Left ventricle myocardium superior (tissue), 1 donor: ENCODE data around the gene SLC19A2. TPM values are rescaled to one million over a fixed set of nuclear protein-coding genes. Genes with fewer than 3 reads are reported as not detected.

Source experiments
- ATAC-seq: fragments of 200-7000 bp; cut with Tn5 transposase; one replicate; pipeline ENCODE4 v1.9.1; 2020; ENCODE audit warnings: mild to moderate bottlenecking, moderate library complexity
- DNase-seq: peaks from one replicate; pipeline ENCODE4 v3.0.0-alpha.2; 2020
- intact Hi-C: fragments of 100-400 bp; cut with micrococcal nuclease; formaldehyde crosslinking; loops from one replicate; pipeline ENCODE4 v1.11.0; 2022
- total RNA-seq: library from RNA; stranded (reverse); fragmentation: NEBNext Ultra II Directional; extraction: Animal tissue kit (Norgen Biotek cat#: 25700); gene quantifications from one replicate; pipeline ENCODE4 v1.2.1, GENCODE V29; 2021
- donor health status: DM: no; HTN: yes; CAD: no; lungs with severe emphysema.

The SLC19A2 gene
- total RNA-seq, 1 donor from 2014 or later: 18.2 TPM

DNA sequence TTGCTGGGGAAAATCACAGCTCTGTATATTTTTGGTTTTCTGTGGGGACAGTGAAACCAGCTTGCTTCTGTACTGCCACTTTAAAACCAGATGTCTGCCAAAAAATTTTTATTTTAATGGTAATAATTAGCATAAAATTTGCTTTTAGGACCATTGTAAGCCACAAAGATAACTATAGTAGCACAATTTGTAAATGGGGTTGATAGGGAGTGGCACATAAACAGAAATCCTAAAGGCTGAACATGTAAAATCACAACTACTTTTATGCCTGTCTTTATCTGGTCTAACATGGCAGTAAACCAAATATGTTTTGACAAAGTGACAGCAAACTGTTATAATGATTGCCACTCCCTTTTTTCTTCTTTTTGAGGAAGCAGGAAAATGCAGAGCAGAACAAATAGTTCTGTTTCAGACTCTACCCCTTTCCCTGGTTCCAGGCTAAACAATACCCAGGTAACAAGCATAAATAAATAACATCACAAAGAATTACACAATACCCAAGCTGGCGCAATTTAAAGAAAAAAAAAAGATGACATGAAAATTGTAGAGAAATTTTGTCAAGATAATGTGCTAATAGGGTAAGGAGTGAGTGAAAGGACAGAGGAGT, 34.4 kb downstream of the SLC19A2 start:
- ATAC-seq: no peak
- intact Hi-C loops: no loop called here
- no peak for DNase-seq

DNA sequence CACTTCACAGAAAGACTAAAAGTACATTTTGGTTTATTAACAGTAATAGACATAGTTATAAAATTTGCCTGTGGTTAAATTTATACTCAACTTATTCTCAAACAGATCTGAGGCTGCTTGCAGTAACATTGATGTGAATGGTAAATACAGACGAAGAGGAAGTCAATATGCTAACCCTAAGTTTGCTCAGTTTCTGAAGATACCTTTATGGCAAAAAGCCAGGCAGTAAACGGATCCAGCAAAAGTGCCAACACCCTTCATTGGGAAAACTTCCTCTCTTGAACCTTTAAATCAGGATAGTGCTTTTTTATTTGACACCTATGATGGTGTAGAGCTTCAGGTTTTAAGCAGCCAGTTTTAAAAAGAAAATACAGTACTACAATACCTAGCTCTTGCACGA, 41.8 kb downstream of the SLC19A2 start:
- intact Hi-C loops: no loop called here
- DNase-seq (no peak), ATAC-seq (no peak)

DNA sequence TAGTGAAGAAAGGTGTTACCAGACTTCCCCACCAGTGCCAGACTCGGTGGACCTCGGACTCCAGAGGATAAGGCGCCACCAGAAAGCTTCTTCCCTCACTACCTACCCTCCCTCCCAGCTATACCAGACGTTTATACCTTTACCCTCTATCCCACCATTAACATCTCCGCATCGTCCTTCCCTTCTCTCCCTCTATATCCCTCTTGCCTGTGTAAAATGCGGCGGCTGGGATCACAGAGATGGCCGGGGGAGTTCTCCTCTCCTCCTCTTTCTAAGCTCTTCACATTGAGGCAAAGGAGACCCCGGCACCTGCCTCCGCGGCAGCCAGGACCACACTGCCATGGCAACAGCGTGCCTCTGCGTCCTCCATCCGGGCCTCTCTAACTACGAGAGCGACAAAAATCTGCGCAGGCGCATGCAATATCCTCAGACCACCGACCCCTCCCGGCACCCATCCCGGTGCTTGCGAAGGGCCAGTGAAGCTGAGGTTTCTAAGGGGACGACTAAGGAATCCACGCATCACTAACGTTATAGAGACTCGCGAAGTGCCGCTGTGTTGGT, 58.6 kb downstream of the SLC19A2 start, which contains the start of gene CCDC181:
Gene CCDC181 (minus strand): TSS at position 394 of the 561 bp plus-strand sequence. CDS start 2,547 bp downstream, outside the sequence.
- intact Hi-C loops: no loop called here
- peak; percentile 70 for DNase-seq
- peak; percentile 96 for ATAC-seq

DNA sequence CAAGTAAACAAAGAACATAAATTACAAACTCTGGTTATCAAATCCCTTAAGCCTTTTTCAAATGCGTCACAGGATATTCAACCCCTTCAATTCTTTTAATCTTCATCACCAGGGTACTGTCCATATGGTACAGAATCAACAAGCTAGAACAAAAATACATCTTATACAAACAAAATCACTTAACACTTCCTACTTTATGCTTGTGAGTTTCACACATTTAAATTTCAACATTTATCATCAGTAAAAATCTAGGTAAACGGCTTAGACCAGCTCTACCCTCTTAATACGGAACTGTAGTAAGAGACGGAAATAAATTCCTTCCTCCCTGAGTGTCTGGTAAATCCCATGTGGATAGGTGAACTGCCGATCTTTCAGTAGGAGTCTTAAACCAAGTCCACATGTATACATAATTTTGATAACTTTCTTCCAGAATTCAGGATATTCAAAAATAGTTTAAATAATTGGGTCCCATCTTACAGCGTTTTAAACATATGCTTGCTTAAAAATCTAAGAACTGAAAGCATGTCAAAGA, 59.5 kb downstream of the SLC19A2 start:
- intact Hi-C loops: no loop called here
- no peak for DNase-seq

DNA sequence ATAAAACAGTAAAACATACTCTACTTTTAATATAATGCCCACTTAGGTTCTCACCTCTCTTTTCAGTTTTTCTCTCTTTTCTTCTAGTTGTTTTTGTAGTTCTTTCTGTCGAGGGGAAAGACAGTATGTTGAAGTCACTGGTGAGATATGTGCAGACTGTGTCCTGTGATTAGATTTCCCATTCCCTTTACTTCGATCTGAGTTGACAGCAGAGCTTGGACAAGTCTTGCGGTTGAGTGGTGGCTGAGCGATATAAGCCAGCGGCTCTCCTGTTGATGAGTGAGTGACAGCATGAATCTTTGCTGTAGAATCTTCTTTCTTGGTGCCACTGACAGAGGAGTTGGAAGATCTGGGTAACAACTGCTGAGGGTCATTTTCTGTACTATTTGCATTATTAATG, 64.4 kb downstream of the SLC19A2 start:
- intact Hi-C loops: no loop called here
- ATAC-seq: no peak
- DNase-seq: no peak

More for the DNA sequence above, 59.5 kb downstream of the SLC19A2 start:
- ATAC-seq: no peak

DNA sequence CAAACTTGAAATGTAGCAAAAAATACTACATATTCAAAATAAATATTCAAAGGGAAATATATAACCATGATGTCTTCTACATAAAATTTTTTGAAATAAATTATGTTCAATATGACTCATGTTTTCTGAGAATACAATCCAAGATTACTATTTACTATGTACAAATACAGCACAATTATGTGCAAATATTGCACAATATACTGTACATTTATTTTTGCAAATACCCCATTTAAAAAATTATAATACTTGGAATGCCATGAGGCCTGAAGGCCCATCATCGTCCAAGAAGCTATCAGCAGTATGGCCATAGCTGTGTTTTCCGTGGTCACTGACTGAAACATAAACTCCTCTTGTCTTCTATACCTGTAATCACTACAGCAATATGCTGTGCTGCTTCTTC, 70.8 kb downstream of the SLC19A2 start:
- ATAC-seq: no peak

More for the DNA sequence above, 70.8 kb downstream of the SLC19A2 start:
- intact Hi-C loops: no loop called here
- DNase-seq: no peak

Other genes starting within 250 kb of the SLC19A2 start
- gene NME7, start 118.1 kb downstream of the SLC19A2 start, total RNA-seq: 10.2 TPM
- 24.2 TPM for gene BLZF1, start 117.7 kb downstream of the SLC19A2 start, total RNA-seq
- 0.47 TPM for gene CCDC181, start 58.5 kb downstream of the SLC19A2 start, total RNA-seq
- gene F5, start 100.5 kb upstream of the SLC19A2 start, total RNA-seq: 11.8 TPM
- gene SELP, start 144.2 kb upstream of the SLC19A2 start, total RNA-seq: 7.4 TPM
- 2.1 TPM for gene SELL, start 225.7 kb upstream of the SLC19A2 start, total RNA-seq
- gene SELE, start 248.1 kb upstream of the SLC19A2 start, total RNA-seq: 0.92 TPM